Pancreas (tissue), 10 donors: ENCODE results near the gene KCNK18. TPM values are rescaled to one million over a fixed set of nuclear protein-coding genes. Genes with fewer than 3 reads are reported as not detected.
"Not testable (repeated sequence)": the region's sequence is repeated elsewhere in the genome, so short reads cannot be mapped to it uniquely, and the experiment has no call there.

Experiments
- ATAC-seq, 4 donors: fragments of 200-7000 bp; cut with Tn5 transposase; one replicate each; pipeline versions ENCODE4 v1.8.0 to v1.9.1; 2020; ENCODE audit warnings: mild to moderate bottlenecking in 4 of 4, moderate library complexity in 4 of 4
- DNase-seq, 6 donors: peaks; one replicate each; pipeline ENCODE4 v3.0.0-alpha.2; 2020
- FAIRE-seq: peaks from 2 replicates; lab custom pipeline; 2012; peaks lifted over from hg19 to GRCh38; lab: Jason Lieb, UNC
- H3K27ac ChIP-seq, 4 donors: fragments of 200-600 bp; sonication (generic); 1 replicate in 3 of 4; 2 replicates in 1 of 4; pipeline versions ENCODE4 v1.5.0 to v1.8.0; 2020
- H3K27me3 ChIP-seq, 4 donors: fragments of 200-600 bp; one replicate each; pipeline ENCODE4 v1.8.0; 2021
- H3K36me3 ChIP-seq, 3 donors: fragments of 200-600 bp; sonication (generic) in 1 of 3; one replicate each; pipeline versions ENCODE4 v1.5.0 to v1.8.0; 2020 to 2021
- H3K4me1 ChIP-seq, 3 donors: fragments of 200-600 bp; one replicate each; pipeline ENCODE4 v1.8.0; 2021
- H3K4me3 ChIP-seq, 4 donors: fragments of 200-600 bp; sonication (generic) in 2 of 4; one replicate each; pipeline versions ENCODE4 v1.5.0 to v1.8.0; 2020 to 2021
- H3K9me3 ChIP-seq, 4 donors: fragments of 200-600 bp; one replicate each; pipeline ENCODE4 v1.8.0; 2021
- CTCF ChIP-seq, 4 donors: fragments of 200-600 bp; sonication (generic) in 3 of 4; IDR thresholded peaks; one replicate each; pipeline versions ENCODE4 v1.5.0 to v1.8.0; 2021; ENCODE audit warnings: antibody characterized with exemption in 4 of 4
- WGBS, 2 donors: extraction: QIAGEN DNeasy Blood & Tissue Kit; methylation state at CpG; one replicate each; pipeline ENCODE4 v1.1.7; 2013; 5-methylcytosine and 5-hydroxymethylcytosine counted together
- intact Hi-C, 3 donors: fragments of 100-400 bp; cut with DNase I; formaldehyde crosslinking; loops; one replicate each; pipeline versions ENCODE4 v1.11.1 to v1.14.2; 2022
- polyA plus RNA-seq, 2 donors: library from polyadenylated mRNA; stranded (reverse); fragments of 200-250 nt; gene quantifications; one replicate each; pipeline ENCODE4 v1.2.3, GENCODE V29; 2013
- total RNA-seq, 6 donors: library from RNA; stranded (reverse); fragmentation: NEBNext Ultra II Directional in 4 of 6; extraction: Animal tissue kit (Norgen Biotek cat#: 25700) in 4 of 6; gene quantifications; one replicate each; pipeline versions ENCODE4 v1.2.1 to v1.2.4, GENCODE V29; 2021 to 2023
- donor health status: healthy with polysubstance abuse.
- donor health status: DM: no; HTN: no; CAD: no; lungs with moderate emphysema.
- donor health status: DM: no; HTN: no; CAD: no.
- donor health status: control.
- donor health status: control.
- donor health status: Bipolar disorder and iron deficiency.
- donor health status: DM: yes; HTN: yes; CAD: no.
- donor health status: DM: no; HTN: no; CAD: no.
- donor health status: DM: no; HTN: no; CAD: no.
- donor health status: DM: yes; HTN: yes; CAD: no.

The KCNK18 gene
- total and polyA plus RNA-seq, 8 donors = not detected

- no peak overlapping the region for H3K27ac ChIP-seq
- FAIRE-seq (no peak), DNase-seq (no peak), ATAC-seq (no peak)
- no peak for TF ChIP-seq CTCF (IDR thresholded peaks at IDR 0.05)
- no peaks in the 10 kb centered on the region for H3K27me3 ChIP-seq
- H3K36me3 ChIP-seq = no peaks in the 10 kb centered on the region
- H3K4me3 ChIP-seq = no peak overlapping the region
- intact Hi-C loops = loop anchor here in 2 of 3 donors (5.0 to 10.0 kb wide), 2 partner anchors 381 to 383 kb away; no protein-coding TSS in a partner anchor
- H3K9me3 ChIP-seq = no peaks in the 10 kb centered on the region
- no peaks in the 10 kb centered on the region for H3K4me1 ChIP-seq
- 54 to 68% methylated on average over 3 of the region's 3 CpGs for WGBS, 2 donors
Measured at GRCh38 chr10:117178190-117178589, 19.1 kb upstream of the KCNK18 start.

GRCh38 chr10:117184296-117184695 is 13.0 kb upstream of the KCNK18 start:
- DNase-seq = no peak
- H3K27me3 ChIP-seq = no peaks in the 10 kb centered on the region
- no peak overlapping the region for H3K27ac ChIP-seq
- FAIRE-seq = no peak
- H3K9me3 ChIP-seq = no peaks in the 10 kb centered on the region
- no peak overlapping the region for H3K4me3 ChIP-seq
- H3K36me3 ChIP-seq = no peaks in the 10 kb centered on the region
- H3K4me1 ChIP-seq = no peaks in the 10 kb centered on the region
- intact Hi-C loops = no loop called here
- 85 to 89% methylated on average over 10 of the region's 10 CpGs for WGBS, 2 donors
- no peak for TF ChIP-seq CTCF (IDR thresholded peaks at IDR 0.05)
- no peak for ATAC-seq

- Histone ChIP-seq H3K36me3 (no peaks in the 10 kb centered on the region), H3K27me3 (no peaks in the 10 kb centered on the region), H3K27ac (no peak overlapping the region), H3K4me3 (no peak overlapping the region), H3K4me1 (no peaks in the 10 kb centered on the region), H3K9me3 (no peaks in the 10 kb centered on the region)
- intact Hi-C loops = no loop called here
- no peak for TF ChIP-seq CTCF (IDR thresholded peaks at IDR 0.05)
- no peak for DNase-seq
- ATAC-seq = no peak
- no peak for FAIRE-seq
- WGBS, 2 donors = 64 to 68% methylated on average over 3 of the region's 3 CpGs
Measured at GRCh38 chr10:117184821-117185220, 12.5 kb upstream of the KCNK18 start.

GRCh38 chr10:117185817-117186216 is 11.5 kb upstream of the KCNK18 start:
- H3K27me3 ChIP-seq, intact Hi-C loops, H3K36me3 ChIP-seq, H3K4me3 ChIP-seq, ATAC-seq, DNase-seq, H3K9me3 ChIP-seq, FAIRE-seq, H3K4me1 ChIP-seq, H3K27ac ChIP-seq: not testable (repeated sequence)
- WGBS, 2 donors = 93% methylated on average over 4 of the region's 4 CpGs

GRCh38 chr10:117186832-117187615 is 10.3 kb upstream of the KCNK18 start:
- intact Hi-C loops = no loop called here
- no peak for TF ChIP-seq CTCF (IDR thresholded peaks at IDR 0.05)
- DNase-seq = no peak
- ATAC-seq = no peak
- Histone ChIP-seq H3K27ac (no peak overlapping the region), H3K4me1 (no peaks in the 10 kb centered on the region), H3K27me3 (no peaks in the 10 kb centered on the region), H3K9me3 (no peaks in the 10 kb centered on the region), H3K36me3 (no peaks in the 10 kb centered on the region), H3K4me3 (no peak overlapping the region)
- 50 to 60% methylated on average over 4 of the region's 4 CpGs for WGBS, 2 donors
- no peak for FAIRE-seq
